Psoas muscle (tissue), 8 donors: ENCODE measurements around the gene KDM5C. TPM values are rescaled to one million over a fixed set of nuclear protein-coding genes. Genes with fewer than 3 reads are reported as not detected.

ENCODE experiments used
- ATAC-seq, 4 donors: fragments of 200-7000 bp; cut with Tn5 transposase; one replicate each; pipeline ENCODE4 v1.9.1; 2020; ENCODE audit warnings: moderate library complexity in 3 of 4, mild to moderate bottlenecking in 2 of 4
- DNase-seq, 2 donors: peaks; one replicate each; pipeline ENCODE4 v3.0.0-alpha.2; 2020
- H3K27ac ChIP-seq: fragments of 200-600 bp; one replicate; pipeline ENCODE4 v1.8.0; 2022
- H3K27me3 ChIP-seq, 3 donors: fragments of 200-600 bp in 1 of 3; one replicate each; pipeline versions ENCODE4 v1.6.1 to v1.8.0; 2013 to 2022; ENCODE audit warnings: low read length in 2 of 3, mild to moderate bottlenecking in 2 of 3, moderate library complexity in 1 of 3; ENCODE audit not compliant: insufficient read depth in 3 of 3
- H3K36me3 ChIP-seq, 2 donors: fragments of 200-600 bp in 1 of 2; one replicate each; pipeline versions ENCODE4 v1.6.1 to v1.8.0; 2013 to 2022; ENCODE audit warnings: low read depth in 1 of 2, mild to moderate bottlenecking in 1 of 2, moderate library complexity in 1 of 2; ENCODE audit not compliant: insufficient read depth in 1 of 2
- H3K4me1 ChIP-seq: fragments of 200-600 bp; one replicate; pipeline ENCODE4 v1.8.0; 2022
- H3K4me3 ChIP-seq: fragments of 200-600 bp; one replicate; pipeline ENCODE4 v1.8.0; 2022; ENCODE audit warnings: mild to moderate bottlenecking
- H3K9me3 ChIP-seq: fragments of 200-600 bp; one replicate; pipeline ENCODE4 v1.8.0; 2022
- WGBS, 3 donors: extraction: QIAGEN DNeasy Blood & Tissue Kit; methylation state at CpG; one replicate each; pipeline versions ENCODE4 v1.1.6 to v1.1.7; 2013; 5-methylcytosine and 5-hydroxymethylcytosine counted together
- intact Hi-C, 2 donors: fragments of 100-400 bp; cut with DNase I; formaldehyde crosslinking; loops; one replicate each; pipeline versions ENCODE4 v1.11.0 to v1.14.2; 2022
- polyA plus RNA-seq, 3 donors: library from polyadenylated mRNA; stranded (reverse); fragments of 200-250 nt; gene quantifications; one replicate each; pipeline ENCODE4 v1.2.3, GENCODE V29; 2013
- total RNA-seq, 4 donors: library from RNA; stranded (reverse); fragmentation: NEBNext Ultra II Directional in 2 of 4; extraction: Animal tissue kit (Norgen Biotek cat#: 25700) in 2 of 4; gene quantifications; one replicate each; pipeline versions ENCODE4 v1.2.1 to v1.2.4, GENCODE V29; 2021 to 2023
- TF ChIP-seq, protein P1 (sequence below): fragments of 200-600 bp; IDR thresholded peaks from one replicate; pipeline ENCODE4 v1.8.0; 2022; ENCODE audit warnings: antibody characterized with exemption
- donor health status: healthy with polysubstance abuse.
- donor health status: DM: no; HTN: no; CAD: no; lungs with moderate emphysema.
- donor health status: Bipolar disorder and iron deficiency.
- donor health status: healthy.
- donor health status: DM: yes; HTN: yes; CAD: no.
- donor health status: DM: no; HTN: no; CAD: no.
- donor health status: DM: no; HTN: no; CAD: no.
- donor health status: DM: yes; HTN: yes; CAD: no.

KDM5C gene
- total and polyA plus RNA-seq, 7 donors, result 22.4 to 119 (median 62.2) TPM

DNA sequence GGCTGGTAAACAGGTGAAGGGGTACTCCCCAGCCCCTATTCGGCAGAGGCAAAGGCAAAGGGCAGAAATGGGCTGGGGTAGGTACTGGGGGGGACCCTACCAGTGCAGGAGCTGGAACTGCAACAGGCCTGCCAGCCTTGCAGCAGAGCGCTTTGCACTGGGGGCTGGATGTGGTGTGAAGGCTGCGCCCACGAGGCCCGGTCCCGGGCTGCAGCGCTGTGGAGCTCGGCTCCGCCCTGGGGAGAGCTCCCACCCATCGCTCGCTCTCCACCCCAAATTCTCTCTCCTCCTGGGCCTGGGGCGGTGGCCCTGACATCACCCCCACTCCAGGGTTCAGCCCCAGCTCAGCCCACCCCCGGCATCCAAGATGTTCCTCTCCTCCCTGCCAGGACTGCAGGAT lies 32.2 kb upstream of the KDM5C start:
- ATAC-seq (no peak), DNase-seq (no peak)
- Histone ChIP-seq H3K27ac (no peak overlapping the region), H3K9me3 (no peaks in the 10 kb centered on the region), H3K27me3 (peaks cover 0 to 38% (median 0%) of the 10 kb centered on the region in 3 donors), H3K4me1 (no peaks in the 10 kb centered on the region), H3K36me3 (no peaks in the 10 kb centered on the region), H3K4me3 (no peak overlapping the region)
- 74 to 93% (median 88%) methylated on average over 10 to 13 of the region's 13 CpGs for WGBS, 3 donors
- intact Hi-C loops, result no loop called here
- TF ChIP-seq, protein P1, sequence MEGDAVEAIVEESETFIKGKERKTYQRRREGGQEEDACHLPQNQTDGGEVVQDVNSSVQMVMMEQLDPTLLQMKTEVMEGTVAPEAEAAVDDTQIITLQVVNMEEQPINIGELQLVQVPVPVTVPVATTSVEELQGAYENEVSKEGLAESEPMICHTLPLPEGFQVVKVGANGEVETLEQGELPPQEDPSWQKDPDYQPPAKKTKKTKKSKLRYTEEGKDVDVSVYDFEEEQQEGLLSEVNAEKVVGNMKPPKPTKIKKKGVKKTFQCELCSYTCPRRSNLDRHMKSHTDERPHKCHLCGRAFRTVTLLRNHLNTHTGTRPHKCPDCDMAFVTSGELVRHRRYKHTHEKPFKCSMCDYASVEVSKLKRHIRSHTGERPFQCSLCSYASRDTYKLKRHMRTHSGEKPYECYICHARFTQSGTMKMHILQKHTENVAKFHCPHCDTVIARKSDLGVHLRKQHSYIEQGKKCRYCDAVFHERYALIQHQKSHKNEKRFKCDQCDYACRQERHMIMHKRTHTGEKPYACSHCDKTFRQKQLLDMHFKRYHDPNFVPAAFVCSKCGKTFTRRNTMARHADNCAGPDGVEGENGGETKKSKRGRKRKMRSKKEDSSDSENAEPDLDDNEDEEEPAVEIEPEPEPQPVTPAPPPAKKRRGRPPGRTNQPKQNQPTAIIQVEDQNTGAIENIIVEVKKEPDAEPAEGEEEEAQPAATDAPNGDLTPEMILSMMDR, result no peak

DNA sequence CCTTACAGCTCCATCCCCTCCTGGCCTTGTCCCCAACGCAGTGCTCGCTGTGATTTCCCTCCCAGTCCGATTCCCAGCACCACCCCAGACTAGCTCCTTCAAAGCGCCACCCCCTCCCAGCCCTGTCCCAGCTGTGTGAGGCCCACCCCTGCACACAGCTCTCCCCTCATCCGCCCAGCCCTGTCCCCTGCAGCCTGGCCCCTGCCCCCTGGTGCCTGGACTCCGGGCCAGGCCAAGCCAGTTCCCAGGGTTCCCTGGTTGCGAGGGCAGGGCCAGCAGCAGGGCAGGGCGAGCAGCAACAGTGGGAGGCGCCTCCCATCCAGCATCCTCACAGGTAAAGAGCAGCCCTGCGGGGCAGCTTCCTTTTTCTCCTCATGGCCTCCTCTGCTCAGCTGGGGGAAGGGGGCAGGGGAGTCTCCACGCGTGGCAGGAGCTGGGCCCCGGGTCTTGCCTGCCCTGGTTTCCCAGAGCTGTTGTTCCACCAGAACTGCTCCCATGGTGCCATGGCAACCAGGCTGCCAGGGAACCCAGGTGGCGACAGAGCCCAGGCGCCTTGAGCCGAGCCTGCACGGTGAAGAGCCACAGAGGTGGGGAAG lies 31.5 kb upstream of the KDM5C start:
- whole genome bisulfite sequencing, 3 donors, result 48 to 77% (median 70%) methylated on average over 12 to 17 of the region's 17 CpGs
- Histone ChIP-seq H3K27me3 (peaks cover 0 to 35% (median 0%) of the 10 kb centered on the region in 3 donors), H3K4me1 (no peaks in the 10 kb centered on the region), H3K4me3 (no peak overlapping the region), H3K9me3 (no peaks in the 10 kb centered on the region), H3K36me3 (no peaks in the 10 kb centered on the region), H3K27ac (no peak overlapping the region)
- TF ChIP-seq, protein P1, result no peak
- ATAC-seq (no peak), DNase-seq (no peak)
- intact Hi-C loops, result no loop called here

DNA sequence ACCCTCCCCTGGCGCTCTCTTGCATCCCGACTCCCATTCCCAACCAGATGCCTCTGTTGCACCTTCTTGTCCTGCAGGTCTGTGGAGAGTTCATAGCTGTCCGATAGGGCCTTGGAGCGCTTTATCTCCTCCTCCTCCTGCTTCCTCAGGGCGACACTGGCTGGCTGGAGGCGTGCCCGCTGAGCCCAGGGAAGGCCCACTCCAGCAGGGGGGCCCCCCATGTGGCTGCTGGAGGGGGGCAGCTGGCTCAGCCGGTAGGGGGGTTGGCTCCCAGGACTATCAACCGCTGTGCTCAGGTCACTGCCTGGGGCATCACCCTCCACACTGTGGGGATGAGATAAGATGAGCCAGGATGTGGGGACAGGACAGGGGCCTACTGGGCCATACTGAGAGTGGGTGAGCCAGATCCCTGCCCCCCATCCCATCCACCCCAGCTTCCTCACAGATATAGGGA lies 30.8 kb upstream of the KDM5C start:
- Histone ChIP-seq H3K4me1 (no peaks in the 10 kb centered on the region), H3K27ac (no peak overlapping the region), H3K27me3 (peaks cover 0 to 31% (median 0%) of the 10 kb centered on the region in 3 donors), H3K9me3 (no peaks in the 10 kb centered on the region), H3K4me3 (no peak overlapping the region), H3K36me3 (no peaks in the 10 kb centered on the region)
- ATAC-seq (no peak), DNase-seq (no peak)
- TF ChIP-seq, protein P1, result no peak
- WGBS, 3 donors, result 72 to 83% (median 77%) methylated on average over 5 to 9 of the region's 9 CpGs
- intact Hi-C loops, result no loop called here

DNA sequence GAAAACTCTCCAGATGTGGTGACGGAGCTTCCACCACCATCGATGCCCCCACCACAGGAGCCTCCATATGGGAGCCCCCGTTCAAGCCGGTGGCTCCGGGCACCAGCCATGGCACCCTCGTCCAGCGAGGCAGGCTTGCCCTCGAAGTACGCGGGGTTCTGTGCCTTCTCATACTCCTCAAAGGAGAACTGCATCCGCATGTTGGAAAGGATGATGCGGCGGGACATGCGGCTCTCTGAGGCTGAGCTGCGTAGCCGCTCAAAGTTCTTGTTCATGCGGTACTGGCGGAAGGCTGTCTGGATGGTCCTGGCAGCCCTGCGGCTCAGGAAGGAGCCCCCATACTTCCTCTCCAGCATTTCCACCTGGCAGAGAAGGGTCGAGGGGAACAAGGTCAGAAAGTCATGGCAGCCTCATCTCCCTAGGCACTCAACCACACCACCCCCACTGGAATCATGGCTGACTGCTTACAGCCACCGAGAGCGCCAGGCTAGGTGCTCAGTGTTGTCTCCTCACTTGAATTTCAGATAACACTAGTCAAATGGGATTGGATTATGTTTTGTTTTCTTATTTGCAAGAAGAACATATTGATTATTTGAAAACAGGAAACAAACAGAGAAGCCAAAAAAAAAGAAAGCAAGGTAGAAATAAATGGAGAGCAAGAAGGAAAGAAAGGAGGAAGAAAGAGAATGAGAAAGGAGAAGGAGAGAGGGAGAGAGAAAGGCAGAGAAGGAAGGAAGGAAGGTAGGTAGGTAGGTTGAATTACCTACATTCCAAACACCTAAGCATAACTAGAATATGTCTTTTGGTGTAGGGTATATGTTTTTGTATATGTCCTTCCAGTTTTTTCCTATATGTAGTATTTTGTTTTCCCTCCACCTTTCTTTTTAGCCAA lies 29.8 kb upstream of the KDM5C start:
- Histone ChIP-seq H3K27me3 (peaks cover 0 to 24% (median 0%) of the 10 kb centered on the region in 3 donors), H3K4me3 (no peak overlapping the region), H3K9me3 (no peaks in the 10 kb centered on the region), H3K4me1 (no peaks in the 10 kb centered on the region), H3K36me3 (no peaks in the 10 kb centered on the region), H3K27ac (no peak overlapping the region)
- DNase-seq (no peak), ATAC-seq (no peak)
- 85 to 93% (median 89%) methylated on average over 19 to 22 of the region's 22 CpGs for WGBS, 3 donors
- intact Hi-C loops, result no loop called here
- TF ChIP-seq, protein P1, result no peak
